Measurements from ENCODE around the gene CMSS1. TPM values are rescaled to one million over a fixed set of nuclear protein-coding genes. Genes with fewer than 3 reads are reported as not detected.

Gene CMSS1
- total RNA-seq, 1 experiment from 2014 or later, result 64.1 TPM

- Histone ChIP-seq H3K4me2 (ENCODE audit: low read length) (no peak overlapping the region), H3K27me3 (ENCODE audit: insufficient read depth, low read length) (no peaks in the 10 kb centered on the region), H3K27ac (ENCODE audit: low read depth, low read length) (no peak overlapping the region), H3K36me3 (ENCODE audit: control insufficient read depth in 1 of 2, insufficient read depth in 2 of 2, low read length in 2 of 2) (no peaks in the 10 kb centered on the region), H3K4me1 (ENCODE audit: control insufficient read depth in 1 of 2, insufficient read depth in 2 of 2, low read length in 2 of 2) (no peaks in the 10 kb centered on the region), H3K4me3 (replicated peaks in 1 of 2; ENCODE audit: low read depth in 1 of 2, low read length in 2 of 2) (no peak overlapping the region), H2AFZ (ENCODE audit: low read depth, low read length, poor library complexity, severe bottlenecking) (no peak overlapping the region), H3K79me2 (ENCODE audit: insufficient read depth, low read length) (no peaks in the 10 kb centered on the region), H4K20me1 (ENCODE audit: insufficient read depth) (no peaks in the 10 kb centered on the region), H3K9me3 (ENCODE audit: control insufficient read depth in 1 of 2, insufficient read depth in 1 of 2, low read depth in 1 of 2, low read length in 2 of 2) (no peaks in the 10 kb centered on the region), H3K9me2 (ENCODE audit: insufficient read depth) (no peaks in the 10 kb centered on the region), H3K9ac (ENCODE audit: low read length) (no peak overlapping the region)
- ATAC-seq, result no peak
- RAD21 ChIA-PET (ENCODE audit: low non-redundant PET in 1 of 2, low total read pairs in 2 of 2, uncharacterized antibody in 2 of 2, unreplicated experiment in 2 of 2), result no interaction called here
- no peak for DNase-seq (ENCODE audit: low read depth, low spot score)
- POLR2A ChIA-PET, result no interaction called here
- TF ChIP-seq SRF (IDR thresholded peaks at IDR 0.05; ENCODE audit: low read depth) (no peak), RAD21 (IDR thresholded peaks at IDR 0.05; ENCODE audit: low read depth) (no peak), EGR1 (IDR thresholded peaks at IDR 0.05; ENCODE audit: low read depth) (no peak), CEBPB (IDR thresholded peaks at IDR 0.05; ENCODE audit: low read depth) (no peak), TCF7L2 (IDR thresholded peaks at IDR 0.05; ENCODE audit: borderline replicate concordance, extremely low read depth, insufficient read depth, insufficient read length) (no peak), ZNF274 (IDR thresholded peaks at IDR 0.05; ENCODE audit: low read depth, low read length) (no peak), SP1 (IDR thresholded peaks at IDR 0.05; ENCODE audit: low read depth) (no peak), FOSL1 (IDR thresholded peaks at IDR 0.05; ENCODE audit: low read depth) (no peak), EZH2 (IDR thresholded peaks at IDR 0.05) (no peak), ZBTB33 (IDR thresholded peaks at IDR 0.05; ENCODE audit: extremely low read depth, insufficient replicate concordance, low read length) (no peak), ZFX (IDR thresholded peaks at IDR 0.05) (no peak), JUND (IDR thresholded peaks at IDR 0.05) (no peak), POLR2A (IDR thresholded peaks at IDR 0.05; ENCODE audit: borderline replicate concordance, extremely low read depth, insufficient read depth, insufficient read length) (no peak), POLR2AphosphoS5 (IDR thresholded peaks at IDR 0.05; ENCODE audit: low read depth, low read length) (no peak), EZH2phosphoT487 (IDR thresholded peaks at IDR 0.05; ENCODE audit: borderline replicate concordance) (no peak), SIN3A (IDR thresholded peaks at IDR 0.05; ENCODE audit: low read depth) (no peak), ATF3 (IDR thresholded peaks at IDR 0.05) (no peak), CBX3 (IDR thresholded peaks at IDR 0.05; ENCODE audit: low read depth) (no peak), ELF1 (IDR thresholded peaks at IDR 0.05; ENCODE audit: borderline replicate concordance, low read depth) (no peak)
- CTCF ChIA-PET, result no interaction called here
- intact Hi-C loops (cut with micrococcal nuclease), result no loop called here
- BruUV-seq (replicated peaks), result no TSS peak
Observed at GRCh38 chr3:99955773-99956562, 138.3 kb downstream of the CMSS1 start.
